GM19193 (cell line): ENCODE results near the gene ISOC2.

Experiments used
- POLR2A ChIP-seq: IDR thresholded peaks from 4 replicates; pipeline ENCODE4 v1.6.1; 2011; ENCODE audit not compliant: insufficient read depth, insufficient read length; ENCODE audit errors: extremely low read depth

Gene ISOC2

DNA sequence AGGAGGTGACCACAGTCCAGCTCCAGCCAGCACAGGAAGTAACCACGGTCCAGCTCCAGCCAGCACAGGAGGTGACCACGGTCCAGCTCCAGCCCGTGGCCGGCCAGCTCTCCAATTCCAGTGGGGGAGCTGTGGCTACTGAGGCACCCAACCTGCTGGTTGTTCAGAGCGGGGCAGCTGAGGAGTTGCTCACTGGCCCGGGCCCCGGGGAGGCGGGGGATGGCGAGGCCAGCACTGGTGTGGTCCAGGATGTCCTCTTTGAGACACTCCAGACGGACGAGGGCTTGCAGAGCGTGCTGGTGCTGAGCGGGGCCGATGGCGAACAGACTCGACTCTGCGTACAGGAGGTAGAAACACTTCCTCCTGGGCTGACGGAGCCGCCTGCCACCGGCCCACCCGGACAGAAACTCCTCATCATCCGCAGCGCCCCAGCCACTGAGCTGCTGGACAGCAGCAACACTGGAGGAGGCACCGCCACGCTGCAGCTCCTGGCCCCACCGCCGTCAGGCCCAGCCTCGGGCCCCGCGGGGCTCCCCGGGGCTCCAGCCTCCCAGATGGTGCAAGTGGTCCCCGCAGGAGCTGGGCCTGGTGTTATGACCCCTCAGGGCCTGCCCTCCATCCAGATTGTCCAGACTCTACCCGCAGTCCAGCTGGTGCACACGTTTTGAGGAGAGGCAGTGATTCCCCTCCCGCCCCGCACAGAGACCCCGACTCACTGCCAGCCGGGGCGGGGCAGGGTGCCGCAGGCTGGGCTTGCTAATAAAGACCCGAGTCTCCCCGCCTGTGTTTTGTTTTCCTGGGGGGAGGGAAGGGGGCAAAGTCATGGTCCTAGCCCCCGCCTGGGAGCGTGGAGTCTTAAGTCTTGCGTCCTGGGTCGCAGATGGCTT is 22.5 kb upstream of the ISOC2 start:
- no peak for TF ChIP-seq POLR2A

DNA sequence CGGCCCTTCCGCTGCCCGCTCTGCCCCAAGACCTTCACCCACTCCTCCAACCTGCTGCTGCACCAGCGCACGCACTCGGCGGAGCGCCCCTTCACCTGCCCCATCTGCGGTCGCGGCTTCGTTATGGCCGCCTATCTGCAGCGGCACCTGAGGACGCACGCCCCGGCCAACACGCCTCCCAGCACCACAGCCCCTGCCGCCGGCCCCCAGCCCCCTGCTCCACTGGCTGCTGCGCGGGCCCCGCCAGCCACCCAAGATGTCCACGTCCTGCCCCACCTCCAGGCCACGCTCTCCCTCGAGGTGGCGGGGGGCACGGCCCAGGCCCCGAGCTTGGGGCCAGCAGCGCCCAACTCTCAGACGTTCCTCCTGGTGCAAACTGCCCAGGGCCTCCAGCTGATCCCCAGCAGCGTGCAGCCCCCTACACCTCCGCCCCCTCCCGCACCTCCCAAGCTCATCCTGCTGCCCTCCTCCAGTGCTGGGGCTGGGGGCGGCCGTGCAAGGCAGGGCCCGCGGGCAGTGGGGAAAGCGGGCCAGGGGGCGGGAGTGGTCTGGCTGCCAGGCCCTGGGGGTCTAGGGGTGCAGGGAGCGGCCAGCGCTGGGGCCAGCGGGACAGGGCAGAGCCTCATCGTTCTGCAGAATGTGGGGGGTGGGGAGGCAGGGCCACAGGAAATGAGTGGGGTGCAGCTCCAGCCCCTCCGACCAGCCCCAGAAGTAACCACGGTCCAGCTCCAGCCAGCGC is 21.7 kb upstream of the ISOC2 start:
- TF ChIP-seq POLR2A = no peak

DNA sequence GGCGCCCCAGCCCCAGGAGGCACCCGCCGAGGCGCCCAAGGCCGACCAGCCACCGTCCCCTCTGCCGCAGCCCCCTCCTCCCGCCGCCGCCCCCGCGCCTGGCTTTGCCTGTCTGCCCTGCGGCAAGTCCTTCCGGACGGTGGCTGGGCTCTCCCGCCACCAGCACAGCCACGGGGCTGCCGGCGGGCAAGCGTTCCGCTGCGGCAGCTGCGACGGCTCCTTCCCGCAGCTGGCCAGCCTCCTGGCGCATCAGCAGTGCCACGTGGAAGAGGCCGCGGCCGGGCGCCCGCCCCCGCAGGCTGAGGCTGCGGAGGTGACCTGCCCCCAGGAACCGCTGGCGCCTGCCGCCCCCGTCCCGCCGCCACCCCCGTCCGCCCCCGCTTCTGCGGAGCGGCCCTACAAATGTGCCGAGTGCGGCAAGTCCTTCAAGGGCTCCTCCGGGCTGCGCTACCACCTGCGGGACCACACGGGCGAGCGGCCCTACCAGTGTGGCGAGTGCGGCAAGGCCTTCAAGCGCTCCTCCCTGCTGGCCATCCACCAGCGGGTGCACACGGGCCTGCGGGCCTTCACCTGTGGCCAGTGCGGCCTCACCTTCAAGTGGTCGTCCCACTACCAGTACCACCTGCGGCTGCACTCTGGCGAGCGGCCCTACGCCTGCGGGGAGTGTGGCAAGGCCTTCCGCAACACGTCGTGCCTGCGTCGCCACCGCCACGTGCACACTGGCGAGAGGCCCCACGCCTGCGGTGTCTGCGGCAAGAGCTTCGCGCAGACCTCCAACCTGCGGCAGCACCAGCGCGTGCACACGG is 20.9 kb upstream of the ISOC2 start:
- no peak for TF ChIP-seq POLR2A

DNA sequence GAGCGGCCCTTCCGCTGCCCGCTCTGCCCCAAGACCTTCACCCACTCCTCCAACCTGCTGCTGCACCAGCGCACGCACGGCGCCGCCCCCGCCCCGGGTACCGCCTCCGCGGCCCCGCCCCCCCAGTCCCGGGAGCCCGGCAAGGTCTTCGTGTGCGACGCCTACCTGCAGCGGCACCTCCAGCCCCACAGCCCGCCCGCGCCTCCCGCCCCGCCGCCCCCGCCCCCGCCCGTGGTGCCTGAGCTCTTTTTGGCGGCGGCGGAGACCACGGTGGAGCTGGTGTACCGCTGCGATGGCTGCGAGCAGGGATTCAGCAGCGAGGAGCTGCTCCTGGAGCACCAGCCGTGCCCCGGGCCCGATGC is 20.3 kb upstream of the ISOC2 start:
- TF ChIP-seq POLR2A = no peak

DNA sequence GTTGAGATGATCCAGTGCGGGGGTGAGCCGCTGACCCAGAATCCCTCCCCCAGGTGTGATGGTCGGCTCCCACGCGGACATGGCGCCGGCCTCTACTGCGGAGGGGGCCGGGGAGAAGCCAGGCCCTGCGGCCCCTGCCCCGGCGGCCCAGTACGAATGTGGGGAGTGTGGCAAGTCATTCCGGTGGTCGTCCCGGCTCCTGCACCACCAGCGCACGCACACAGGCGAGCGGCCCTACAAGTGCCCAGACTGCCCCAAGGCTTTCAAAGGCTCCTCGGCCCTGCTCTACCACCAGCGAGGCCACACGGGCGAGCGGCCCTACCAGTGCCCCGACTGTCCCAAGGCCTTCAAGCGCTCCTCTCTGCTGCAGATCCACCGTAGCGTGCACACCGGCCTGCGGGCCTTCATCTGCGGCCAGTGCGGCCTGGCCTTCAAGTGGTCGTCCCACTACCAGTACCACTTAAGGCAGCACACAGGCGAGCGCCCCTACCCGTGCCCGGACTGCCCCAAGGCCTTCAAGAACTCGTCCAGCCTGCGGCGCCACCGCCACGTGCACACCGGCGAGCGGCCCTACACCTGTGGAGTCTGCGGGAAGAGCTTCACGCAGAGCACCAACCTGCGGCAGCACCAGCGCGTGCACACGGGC is 19.8 kb upstream of the ISOC2 start:
- TF ChIP-seq POLR2A = no peak

DNA sequence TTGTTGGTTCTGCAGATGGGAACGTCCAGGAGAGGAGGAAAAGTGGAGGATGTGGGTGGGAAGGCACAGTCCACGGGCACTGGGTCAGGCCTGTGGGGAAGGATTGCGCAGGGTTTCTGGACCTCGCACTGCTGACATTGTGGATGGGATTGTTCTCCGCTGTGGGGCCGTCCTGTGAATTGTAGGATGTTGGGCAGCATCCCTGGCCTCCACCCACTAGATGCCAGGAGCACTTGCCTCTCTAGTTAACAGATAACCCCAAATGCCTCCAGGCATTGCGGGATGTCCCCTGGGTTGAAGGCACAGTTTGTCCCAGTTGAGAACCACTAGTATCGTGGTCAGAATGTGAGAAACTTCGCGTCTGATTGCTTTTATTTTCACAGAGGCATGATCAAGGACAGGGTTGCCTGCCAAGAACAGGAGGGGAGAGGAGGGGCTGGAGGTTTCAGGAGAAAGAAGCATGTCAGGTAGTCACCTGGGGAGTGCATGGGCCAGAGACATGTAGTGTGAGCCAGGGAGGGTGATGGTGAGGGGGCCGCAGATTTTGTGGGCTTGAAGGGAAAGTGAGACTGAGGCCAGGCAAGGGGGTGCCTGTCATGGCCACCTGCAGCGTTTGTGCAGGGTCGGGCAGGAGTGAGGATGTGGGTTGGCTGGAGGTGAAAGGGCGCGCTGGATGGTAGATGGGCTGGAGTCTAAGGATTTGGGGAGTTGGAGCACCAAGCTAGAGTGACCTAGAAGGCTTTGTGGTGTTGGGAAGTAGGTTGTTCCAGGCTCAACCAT is 18.2 kb upstream of the ISOC2 start:
- no peak for TF ChIP-seq POLR2A

DNA sequence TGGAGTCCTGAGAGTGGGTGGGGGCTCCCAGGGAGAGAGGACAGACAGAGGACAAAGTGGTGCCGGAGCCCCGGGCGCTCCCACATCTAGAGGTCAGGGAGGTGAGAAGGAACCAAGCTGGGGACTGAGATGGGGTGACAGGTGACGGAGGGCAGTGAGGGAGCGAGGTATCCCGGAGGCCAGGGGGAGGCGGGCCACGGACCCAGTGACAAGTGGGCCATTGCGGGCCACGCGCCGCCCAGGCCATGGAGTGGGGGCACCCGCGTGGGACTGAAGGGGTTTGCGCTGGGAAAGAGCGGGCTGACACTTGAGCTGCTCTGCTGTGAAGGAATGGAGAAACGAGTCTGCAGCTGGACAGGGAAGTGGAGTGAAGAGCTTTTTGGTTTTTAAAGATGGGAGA is 17.6 kb upstream of the ISOC2 start:
- TF ChIP-seq POLR2A = no peak

DNA sequence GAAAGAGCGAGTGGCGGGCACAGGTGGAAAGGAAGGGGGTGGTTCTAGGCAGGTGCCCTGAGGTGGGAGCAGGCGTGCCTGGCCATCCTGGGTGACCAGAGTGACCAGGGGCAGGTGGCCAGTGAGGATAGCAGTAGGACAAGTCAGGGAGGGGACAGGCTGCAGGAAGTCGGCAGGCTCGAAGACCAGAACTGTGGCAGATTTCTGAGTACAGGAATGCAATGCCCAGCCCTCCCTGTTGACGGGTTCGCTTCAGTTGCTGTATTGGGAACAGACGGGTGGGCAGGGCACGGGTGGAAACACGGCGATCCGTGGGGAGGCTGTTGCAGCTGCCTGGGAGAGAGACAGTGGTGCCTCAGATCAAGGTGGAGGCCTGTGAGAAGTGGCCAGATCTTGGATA is 16.9 kb upstream of the ISOC2 start:
- no peak for TF ChIP-seq POLR2A

DNA sequence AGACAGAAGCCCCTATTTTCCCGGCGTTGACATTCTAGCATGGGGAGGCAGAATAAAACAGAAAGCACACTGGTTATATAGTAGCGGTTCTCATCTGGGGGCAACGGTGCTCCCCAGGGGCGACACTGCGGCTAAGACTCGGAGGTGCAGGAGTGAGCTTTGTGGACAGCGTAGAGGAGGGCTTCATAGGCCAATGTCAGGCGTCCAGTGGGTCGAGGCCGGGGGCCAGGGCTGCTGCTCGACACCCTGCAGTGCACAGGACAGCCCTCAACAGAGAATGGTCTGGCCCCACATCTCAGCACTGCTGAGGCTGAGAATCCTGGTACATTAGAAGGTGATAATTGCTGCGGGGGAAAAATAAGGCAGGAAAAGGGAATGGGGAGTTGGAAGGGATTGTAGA is 16.5 kb upstream of the ISOC2 start:
- TF ChIP-seq POLR2A = no peak

DNA sequence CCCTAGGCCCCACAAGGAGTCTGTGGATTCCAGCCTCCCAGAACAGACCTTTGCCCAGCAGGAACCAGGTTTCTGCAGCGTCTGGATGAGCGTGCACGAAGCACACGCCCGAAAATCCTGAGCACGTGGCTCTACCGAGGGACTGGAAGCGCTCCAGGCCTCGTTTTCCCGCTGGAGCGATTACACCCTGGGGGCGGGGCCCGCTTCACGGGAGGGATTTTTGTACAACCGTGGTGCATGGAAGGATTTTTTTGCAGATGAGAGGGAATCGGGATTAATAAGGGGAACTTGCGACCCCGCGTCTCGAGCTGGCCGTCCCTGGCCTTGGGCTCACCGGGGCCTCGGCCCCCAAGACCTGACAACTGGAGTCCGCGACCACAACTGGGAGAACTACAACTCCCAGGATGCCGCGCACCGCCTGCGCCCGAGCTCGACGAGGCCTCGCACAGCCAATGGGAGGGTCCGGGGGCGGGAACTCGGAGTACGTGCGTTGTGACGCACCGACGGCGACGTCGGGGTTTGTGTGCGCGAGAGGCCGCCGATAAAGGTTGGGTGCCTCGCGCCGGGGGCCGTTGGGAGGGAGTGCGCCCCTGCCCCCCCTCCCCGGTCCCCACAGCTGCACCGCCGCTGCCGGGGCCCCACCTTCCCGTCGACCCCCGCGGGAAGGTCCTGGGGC is 14.8 kb upstream of the ISOC2 start, which contains the start of gene ZNF628:
ZNF628 (plus strand) TSS at position 518 of the 676 bp plus-strand sequence. CDS start 3,294 bp downstream, outside the sequence.
- TF ChIP-seq POLR2A = no peak

DNA sequence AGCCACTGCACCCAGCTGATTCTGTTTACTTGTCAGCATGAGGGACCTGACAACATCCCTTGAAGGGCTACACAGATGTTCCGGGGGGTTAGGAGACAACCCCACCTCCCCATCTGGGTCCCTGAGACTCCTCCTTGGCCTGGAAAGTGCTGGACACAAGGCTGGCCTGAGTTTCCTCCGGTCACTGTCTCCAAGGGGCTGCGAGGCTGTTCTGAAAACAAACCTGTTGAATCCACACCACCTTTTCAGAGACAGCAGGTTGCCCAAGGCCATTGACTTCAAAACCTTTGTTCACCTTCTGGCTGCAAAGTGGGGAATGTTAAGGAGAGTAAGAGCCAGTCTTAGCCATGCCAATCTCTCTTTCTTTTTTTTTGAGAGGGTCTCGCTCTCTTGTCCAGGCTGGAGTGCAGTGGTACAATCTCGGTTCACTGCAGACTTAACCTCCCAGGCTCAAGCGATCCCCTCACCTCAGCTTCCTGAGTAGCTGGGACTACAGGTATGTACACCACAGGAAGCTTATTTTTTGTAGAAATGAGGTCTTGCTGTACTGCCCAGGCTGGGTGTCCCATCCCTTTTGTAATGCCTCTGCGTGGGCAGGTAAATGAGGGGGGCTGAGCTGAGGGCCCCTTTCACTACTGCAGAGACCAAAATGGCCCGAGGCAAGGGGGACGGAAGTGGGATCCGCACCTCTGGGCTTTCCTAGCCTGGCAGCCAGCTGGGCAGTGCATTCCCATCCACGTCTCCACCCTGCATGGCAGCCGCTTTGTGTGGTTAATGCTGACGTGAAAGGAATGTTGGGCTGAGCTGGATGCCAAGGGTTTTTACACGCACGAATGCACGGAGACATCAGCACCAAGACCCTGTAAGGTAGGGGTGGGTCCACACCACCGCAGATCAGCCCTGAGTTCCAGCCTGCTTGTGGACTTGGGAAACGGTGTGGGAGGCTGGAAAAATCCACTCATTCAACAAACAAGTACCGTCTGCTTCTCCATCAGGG is 13.1 kb upstream of the ISOC2 start:
- TF ChIP-seq POLR2A = no peak
